ENCODE data around the gene SORL1. TPM values are rescaled to one million over a fixed set of nuclear protein-coding genes. Genes with fewer than 3 reads are reported as not detected.

Gene SORL1
- total RNA-seq, 1 donor from 2014 or later = 13.8 TPM

DNA sequence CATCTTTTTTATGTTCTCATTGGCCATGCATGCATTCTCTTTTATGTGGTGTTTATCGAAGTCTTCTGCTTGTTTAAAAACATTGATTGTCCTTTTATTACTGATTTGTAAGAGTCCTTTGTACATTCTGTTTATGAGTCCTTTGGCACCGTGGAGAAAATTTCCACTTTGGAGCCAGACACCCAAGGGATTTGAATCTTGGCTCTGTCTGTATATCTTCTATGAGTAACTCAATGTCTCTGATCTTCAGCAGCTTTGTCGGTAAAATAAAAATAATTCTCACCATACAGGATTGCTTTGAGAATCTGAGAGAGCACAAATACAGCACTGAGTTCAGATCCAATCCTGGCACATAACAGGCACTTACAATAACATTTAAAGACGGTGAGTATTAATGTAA is 12.8 kb upstream of the SORL1 start:
- Mint-ChIP-seq H3K27me3 (ENCODE audit: low read depth) (peaks cover 8% of the 10 kb centered on the region), H3K27ac (ENCODE audit: unreplicated experiment) (no peak overlapping the region), H3K4me1 (no peaks in the 10 kb centered on the region), H3K36me3 (ENCODE audit: low read depth) (no peaks in the 10 kb centered on the region), H3K9me3 (no peaks in the 10 kb centered on the region), H3K4me3 (no peak overlapping the region)
- no peak for DNase-seq (ENCODE audit: low read depth, low spot score)
- TF ChIP-seq, protein P1, sequence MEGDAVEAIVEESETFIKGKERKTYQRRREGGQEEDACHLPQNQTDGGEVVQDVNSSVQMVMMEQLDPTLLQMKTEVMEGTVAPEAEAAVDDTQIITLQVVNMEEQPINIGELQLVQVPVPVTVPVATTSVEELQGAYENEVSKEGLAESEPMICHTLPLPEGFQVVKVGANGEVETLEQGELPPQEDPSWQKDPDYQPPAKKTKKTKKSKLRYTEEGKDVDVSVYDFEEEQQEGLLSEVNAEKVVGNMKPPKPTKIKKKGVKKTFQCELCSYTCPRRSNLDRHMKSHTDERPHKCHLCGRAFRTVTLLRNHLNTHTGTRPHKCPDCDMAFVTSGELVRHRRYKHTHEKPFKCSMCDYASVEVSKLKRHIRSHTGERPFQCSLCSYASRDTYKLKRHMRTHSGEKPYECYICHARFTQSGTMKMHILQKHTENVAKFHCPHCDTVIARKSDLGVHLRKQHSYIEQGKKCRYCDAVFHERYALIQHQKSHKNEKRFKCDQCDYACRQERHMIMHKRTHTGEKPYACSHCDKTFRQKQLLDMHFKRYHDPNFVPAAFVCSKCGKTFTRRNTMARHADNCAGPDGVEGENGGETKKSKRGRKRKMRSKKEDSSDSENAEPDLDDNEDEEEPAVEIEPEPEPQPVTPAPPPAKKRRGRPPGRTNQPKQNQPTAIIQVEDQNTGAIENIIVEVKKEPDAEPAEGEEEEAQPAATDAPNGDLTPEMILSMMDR (conservative IDR thresholded peaks at IDR 0.05) = no peak

DNA sequence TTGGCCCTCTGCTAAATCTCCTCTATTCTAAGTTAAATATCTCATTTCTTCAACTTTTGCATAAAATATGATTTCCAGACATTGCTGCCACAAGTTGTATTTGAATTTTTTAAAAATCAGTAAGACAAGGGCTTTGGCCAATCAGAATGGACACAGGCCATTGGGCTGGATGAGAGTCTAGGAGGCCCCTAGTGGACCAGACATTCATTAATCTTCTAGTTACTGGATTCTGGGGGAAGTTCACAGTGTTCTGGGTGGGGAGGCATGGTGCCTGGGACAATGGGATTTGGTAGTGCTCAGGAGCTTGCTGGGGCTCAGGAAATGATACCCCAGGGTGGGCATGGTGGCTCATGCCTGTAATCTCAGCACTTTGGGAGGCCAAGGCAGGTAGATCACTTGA is 12.4 kb upstream of the SORL1 start:
- TF ChIP-seq, protein P1 (conservative IDR thresholded peaks at IDR 0.05) = no peak
- Mint-ChIP-seq H3K4me3 (no peak overlapping the region), H3K27ac (ENCODE audit: unreplicated experiment) (no peak overlapping the region), H3K9me3 (no peaks in the 10 kb centered on the region), H3K4me1 (no peaks in the 10 kb centered on the region), H3K27me3 (ENCODE audit: low read depth) (peaks cover 7% of the 10 kb centered on the region), H3K36me3 (ENCODE audit: low read depth) (no peaks in the 10 kb centered on the region)
- DNase-seq (ENCODE audit: low read depth, low spot score) = no peak

DNA sequence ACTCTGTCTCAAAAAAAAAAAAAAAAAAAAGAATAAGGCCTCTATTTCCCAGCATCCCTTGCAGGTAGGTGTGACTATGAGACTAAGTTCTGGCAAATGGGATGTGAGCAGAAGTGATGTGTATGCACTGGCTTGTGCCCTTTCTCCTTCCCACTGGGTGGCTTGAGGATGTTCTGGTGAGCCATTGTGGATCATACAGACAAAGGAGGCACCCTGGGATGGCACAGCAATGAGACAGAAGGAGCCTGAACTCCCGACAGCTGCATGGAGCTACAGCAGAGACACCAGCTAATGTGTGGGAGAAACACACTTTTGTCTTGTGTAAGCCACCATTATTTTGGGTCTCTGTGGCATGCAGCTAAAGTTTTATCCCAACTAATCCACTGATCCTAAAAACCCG is 10.6 kb upstream of the SORL1 start:
- no peak for DNase-seq (ENCODE audit: low read depth, low spot score)
- TF ChIP-seq, protein P1 (conservative IDR thresholded peaks at IDR 0.05) = no peak
- Mint-ChIP-seq H3K27ac (ENCODE audit: unreplicated experiment) (no peak overlapping the region), H3K4me3 (no peak overlapping the region), H3K4me1 (peaks cover 4% of the 10 kb centered on the region), H3K9me3 (no peaks in the 10 kb centered on the region), H3K36me3 (ENCODE audit: low read depth) (no peaks in the 10 kb centered on the region), H3K27me3 (ENCODE audit: low read depth) (peaks cover 4% of the 10 kb centered on the region)

DNA sequence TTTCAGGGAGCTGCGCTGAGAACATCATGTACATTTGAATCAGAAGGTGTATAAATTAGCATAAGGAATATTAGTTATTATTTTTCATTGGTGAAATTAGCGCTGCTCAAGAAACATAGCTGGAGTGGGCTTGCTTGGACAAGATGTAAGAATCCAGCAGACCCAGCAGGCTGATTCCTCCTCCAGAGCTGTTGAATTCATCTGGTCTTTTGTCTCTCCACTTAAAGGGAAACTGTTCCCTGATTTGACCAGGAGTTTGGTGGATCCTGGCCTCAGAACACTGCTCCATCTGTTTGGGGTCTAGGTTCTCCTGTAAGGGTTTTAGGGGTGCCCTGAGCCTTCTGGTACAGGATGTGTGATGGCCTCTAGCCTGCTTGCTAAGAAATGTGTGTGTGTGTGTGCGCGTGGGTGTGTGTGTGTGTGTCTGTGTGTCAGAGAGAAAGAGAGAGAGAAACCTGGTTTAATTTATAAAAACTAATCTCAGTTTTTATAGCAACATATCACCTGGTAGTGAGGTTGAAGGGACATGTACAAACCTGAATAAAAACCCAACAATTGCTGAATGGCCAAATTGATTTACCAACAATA is 8.3 kb upstream of the SORL1 start:
- Mint-ChIP-seq H3K4me3 (no peak overlapping the region), H3K27ac (ENCODE audit: unreplicated experiment) (no peak overlapping the region), H3K27me3 (ENCODE audit: low read depth) (no peaks in the 10 kb centered on the region), H3K9me3 (no peaks in the 10 kb centered on the region), H3K36me3 (ENCODE audit: low read depth) (no peaks in the 10 kb centered on the region), H3K4me1 (peaks cover 9% of the 10 kb centered on the region)
- TF ChIP-seq, protein P1 (conservative IDR thresholded peaks at IDR 0.05) = no peak
- no peak for DNase-seq (ENCODE audit: low read depth, low spot score)

DNA sequence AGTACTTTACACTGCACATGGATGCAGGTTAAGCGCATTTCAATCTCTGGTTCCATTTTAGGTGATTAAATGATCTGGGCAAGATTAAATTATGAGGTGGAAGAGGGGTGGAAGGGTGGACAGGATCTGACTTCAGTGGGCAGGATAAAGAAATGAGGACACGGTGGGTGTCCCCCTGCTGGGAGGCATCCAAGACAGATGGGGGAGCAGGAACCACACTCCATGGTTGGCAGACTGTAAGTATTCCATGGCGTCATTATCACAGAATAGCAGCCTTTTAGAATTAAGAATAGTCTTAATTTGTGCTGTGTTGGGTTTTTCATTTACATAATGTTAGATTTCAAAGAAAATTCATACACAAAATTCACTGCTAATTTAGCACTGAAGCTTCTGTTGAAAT is 7.6 kb upstream of the SORL1 start:
- peaks cover 9% of the 10 kb centered on the region for H3K4me1 Mint-ChIP-seq

More for the DNA sequence above, 7.6 kb upstream of the SORL1 start:
- no peak overlapping the region for H3K4me3 Mint-ChIP-seq
- no peak for DNase-seq (ENCODE audit: low read depth, low spot score)
- TF ChIP-seq, protein P1 (conservative IDR thresholded peaks at IDR 0.05) = no peak
- H3K27me3 Mint-ChIP-seq (ENCODE audit: low read depth) = peaks cover 3% of the 10 kb centered on the region
- no peaks in the 10 kb centered on the region for H3K9me3 Mint-ChIP-seq
- H3K27ac Mint-ChIP-seq (ENCODE audit: unreplicated experiment) = no peak overlapping the region
- H3K36me3 Mint-ChIP-seq (ENCODE audit: low read depth) = no peaks in the 10 kb centered on the region

Measured in neural crest cell (in vitro differentiated cells).